ENCODE data around the gene TECPR1.

TECPR1 gene

GRCh38 chr7:98251601-98252424 is at the start of gene TECPR1:
TECPR1 (minus strand) TSS chr7:98252232; CDS start chr7:98246146, 6,086 bp downstream.
- DNase-seq (ENCODE audit: low spot score) = peak; percentile 92

GRCh38 chr7:98300595-98301372 is 48.8 kb upstream of the TECPR1 start:
- no peak for DNase-seq (ENCODE audit: low spot score)

GRCh38 chr7:98297626-98298286 is 45.7 kb upstream of the TECPR1 start:
- no peak for DNase-seq (ENCODE audit: low spot score)

GRCh38 chr7:98296833-98297232 is 44.8 kb upstream of the TECPR1 start:
- no peak for DNase-seq (ENCODE audit: low spot score)

- DNase-seq (ENCODE audit: low spot score) = no peak
Measured at GRCh38 chr7:98295467-98296192, 43.6 kb upstream of the TECPR1 start.

- DNase-seq (ENCODE audit: low spot score) = peak; percentile 27
Measured at GRCh38 chr7:98294798-98295382, 42.9 kb upstream of the TECPR1 start.

- no peak for DNase-seq (ENCODE audit: low spot score)
Measured at GRCh38 chr7:98294326-98294725, 42.3 kb upstream of the TECPR1 start.

GRCh38 chr7:98293746-98294145 is 41.7 kb upstream of the TECPR1 start:
- DNase-seq (ENCODE audit: low spot score) = no peak

GRCh38 chr7:98293265-98293664 is 41.2 kb upstream of the TECPR1 start:
- no peak for DNase-seq (ENCODE audit: low spot score)

- no peak for DNase-seq (ENCODE audit: low spot score)
Measured at GRCh38 chr7:98291717-98292116, 39.7 kb upstream of the TECPR1 start.

- no peak for DNase-seq (ENCODE audit: low spot score)
Measured at GRCh38 chr7:98289333-98289875, 37.4 kb upstream of the TECPR1 start.

- DNase-seq (ENCODE audit: low spot score) = no peak
Measured at GRCh38 chr7:98288064-98288823, 36.2 kb upstream of the TECPR1 start.

- no peak for DNase-seq (ENCODE audit: low spot score)
Measured at GRCh38 chr7:98287486-98287959, 35.5 kb upstream of the TECPR1 start.

- no peak for DNase-seq (ENCODE audit: low spot score)
Measured at GRCh38 chr7:98286701-98287485, 34.9 kb upstream of the TECPR1 start.

- no peak for DNase-seq (ENCODE audit: low spot score)
Measured at GRCh38 chr7:98286093-98286539, 34.1 kb upstream of the TECPR1 start.

- DNase-seq (ENCODE audit: low spot score) = no peak
Measured at GRCh38 chr7:98285157-98286092, 33.4 kb upstream of the TECPR1 start.

- DNase-seq (ENCODE audit: low spot score) = no peak
Measured at GRCh38 chr7:98284335-98285036, 32.5 kb upstream of the TECPR1 start.

- no peak for DNase-seq (ENCODE audit: low spot score)
Measured at GRCh38 chr7:98283887-98284222, 31.8 kb upstream of the TECPR1 start.
